Loucy (cell line): ENCODE measurements around the gene HSH2D.

Experiments
- H2AFZ ChIP-seq: fragments of 200-600 bp; sonication (generic); 2 replicates; pipeline ENCODE4 v1.6.0; 2016; ENCODE audit warnings: antibody characterized with exemption, mild to moderate bottlenecking, low read length, moderate library complexity
- H3F3A ChIP-seq: fragments of 200-600 bp; 2 replicates; pipeline ENCODE4 v1.6.0; 2016; ENCODE audit warnings: antibody characterized with exemption, low read depth, mild to moderate bottlenecking
- H3K27me3 ChIP-seq: fragments of 200-600 bp; sonication (generic); 2 replicates; pipeline ENCODE4 v1.6.1; 2014; ENCODE audit warnings: low read length, mild to moderate bottlenecking; ENCODE audit not compliant: insufficient read depth, poor library complexity, severe bottlenecking
- H3K36me3 ChIP-seq: fragments of 200-600 bp; sonication (generic); 2 replicates; pipeline ENCODE4 v1.6.1; 2016; ENCODE audit warnings: low read length; ENCODE audit not compliant: insufficient read depth
- H3K4me1 ChIP-seq: fragments of 200-600 bp; sonication (generic); 2 replicates; pipeline ENCODE4 v1.5.1; 2014; ENCODE audit warnings: low read length, mild to moderate bottlenecking; ENCODE audit not compliant: insufficient read depth, poor library complexity, severe bottlenecking
- H3K4me2 ChIP-seq: fragments of 200-600 bp; sonication (generic); 2 replicates; pipeline ENCODE4 v1.6.0; 2014; ENCODE audit warnings: antibody characterized with exemption, low read length, low read depth, mild to moderate bottlenecking; ENCODE audit not compliant: poor library complexity, severe bottlenecking
- H3K4me3 ChIP-seq: fragments of 200-600 bp; sonication (generic); 2 replicates; pipeline ENCODE4 v1.5.1; 2014; ENCODE audit warnings: low read length, mild to moderate bottlenecking, mixed read lengths; ENCODE audit not compliant: poor library complexity, severe bottlenecking
- H3K79me2 ChIP-seq: fragments of 200-600 bp; sonication (generic); 2 replicates; pipeline ENCODE4 v1.6.1; 2014; ENCODE audit warnings: low read length; ENCODE audit not compliant: insufficient read depth
- H3K9ac ChIP-seq: fragments of 200-600 bp; sonication (generic); 2 replicates; pipeline ENCODE4 v1.6.0; 2014; ENCODE audit warnings: mild to moderate bottlenecking, low read depth, low read length, moderate library complexity; ENCODE audit not compliant: poor library complexity, severe bottlenecking
- H3K9me2 ChIP-seq: fragments of 200-600 bp; sonication (generic); replicated peaks from 2 replicates; pipeline ENCODE4 v1.6.1; 2016; ENCODE audit warnings: low read depth, low read length, mixed read lengths
- H3K9me3 ChIP-seq: fragments of 200-600 bp; sonication (generic); 2 replicates; pipeline ENCODE4 v1.6.1; 2014; ENCODE audit warnings: mild to moderate bottlenecking, antibody characterized with exemption, low read length, low read depth; ENCODE audit not compliant: insufficient read depth
- H4K20me1 ChIP-seq: fragments of 200-600 bp; sonication (generic); 2 replicates; pipeline ENCODE4 v1.6.0; 2014; ENCODE audit warnings: antibody characterized with exemption, low read length, mild to moderate bottlenecking; ENCODE audit not compliant: insufficient read depth, poor library complexity, severe bottlenecking
- EZH2phosphoT487 ChIP-seq: fragments of 200-600 bp; IDR thresholded peaks from 2 replicates; pipeline ENCODE4 v1.6.1; 2018; ENCODE audit warnings: antibody characterized with exemption, mild to moderate bottlenecking, moderate library complexity, borderline replicate concordance
- TF ChIP-seq, protein P1 (sequence below): fragments of 200-600 bp; sonication (generic); conservative IDR thresholded peaks from 2 replicates; pipeline ENCODE4 v1.5.1; 2014; ENCODE audit warnings: mild to moderate bottlenecking, antibody characterized with exemption, low read length

HSH2D gene

DNA sequence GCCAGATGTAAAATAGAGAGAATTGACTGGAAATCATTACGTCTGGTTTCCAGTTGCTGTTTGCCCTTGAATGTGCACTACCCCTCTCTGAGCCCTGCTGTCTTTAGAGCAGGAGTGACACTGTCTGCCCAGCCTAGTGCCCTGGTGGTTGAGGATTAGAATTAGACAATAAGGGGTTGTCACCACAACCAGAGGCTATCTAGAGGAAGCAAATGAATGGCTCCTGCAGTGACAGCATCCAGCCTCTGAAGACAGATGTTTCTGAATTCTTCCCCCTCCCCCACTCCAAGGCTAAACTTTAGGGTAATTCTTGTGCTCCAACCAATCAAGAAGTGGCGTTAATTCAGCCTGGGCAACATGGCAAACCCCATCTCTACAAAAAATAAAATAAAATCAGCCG lies 29.8 kb upstream of the HSH2D start:
- peaks cover 9% of the 10 kb centered on the region; the same call in 1 of the 2 replicates for H3K36me3 ChIP-seq
- no peaks in the 10 kb centered on the region for H3F3A ChIP-seq
- no peak for TF ChIP-seq EZH2phosphoT487
- TF ChIP-seq, protein P1, sequence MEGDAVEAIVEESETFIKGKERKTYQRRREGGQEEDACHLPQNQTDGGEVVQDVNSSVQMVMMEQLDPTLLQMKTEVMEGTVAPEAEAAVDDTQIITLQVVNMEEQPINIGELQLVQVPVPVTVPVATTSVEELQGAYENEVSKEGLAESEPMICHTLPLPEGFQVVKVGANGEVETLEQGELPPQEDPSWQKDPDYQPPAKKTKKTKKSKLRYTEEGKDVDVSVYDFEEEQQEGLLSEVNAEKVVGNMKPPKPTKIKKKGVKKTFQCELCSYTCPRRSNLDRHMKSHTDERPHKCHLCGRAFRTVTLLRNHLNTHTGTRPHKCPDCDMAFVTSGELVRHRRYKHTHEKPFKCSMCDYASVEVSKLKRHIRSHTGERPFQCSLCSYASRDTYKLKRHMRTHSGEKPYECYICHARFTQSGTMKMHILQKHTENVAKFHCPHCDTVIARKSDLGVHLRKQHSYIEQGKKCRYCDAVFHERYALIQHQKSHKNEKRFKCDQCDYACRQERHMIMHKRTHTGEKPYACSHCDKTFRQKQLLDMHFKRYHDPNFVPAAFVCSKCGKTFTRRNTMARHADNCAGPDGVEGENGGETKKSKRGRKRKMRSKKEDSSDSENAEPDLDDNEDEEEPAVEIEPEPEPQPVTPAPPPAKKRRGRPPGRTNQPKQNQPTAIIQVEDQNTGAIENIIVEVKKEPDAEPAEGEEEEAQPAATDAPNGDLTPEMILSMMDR, result no peak
- H3K9me2 ChIP-seq, result no peaks in the 10 kb centered on the region
- peaks cover 4% of the 10 kb centered on the region for H3K27me3 ChIP-seq
- no peaks in the 10 kb centered on the region for H3K9me3 ChIP-seq
- H3K4me1 ChIP-seq, result peaks cover 53% of the 10 kb centered on the region
- H2AFZ ChIP-seq, result no peak overlapping the region
- H3K9ac ChIP-seq, result no peak overlapping the region
- peaks cover 42% of the 10 kb centered on the region for H4K20me1 ChIP-seq
- H3K4me3 ChIP-seq, result peak overlapping the region; percentile 91
- H3K4me2 ChIP-seq, result peak overlapping the region; percentile 86
- H3K79me2 ChIP-seq, result peaks cover 78% of the 10 kb centered on the region

DNA sequence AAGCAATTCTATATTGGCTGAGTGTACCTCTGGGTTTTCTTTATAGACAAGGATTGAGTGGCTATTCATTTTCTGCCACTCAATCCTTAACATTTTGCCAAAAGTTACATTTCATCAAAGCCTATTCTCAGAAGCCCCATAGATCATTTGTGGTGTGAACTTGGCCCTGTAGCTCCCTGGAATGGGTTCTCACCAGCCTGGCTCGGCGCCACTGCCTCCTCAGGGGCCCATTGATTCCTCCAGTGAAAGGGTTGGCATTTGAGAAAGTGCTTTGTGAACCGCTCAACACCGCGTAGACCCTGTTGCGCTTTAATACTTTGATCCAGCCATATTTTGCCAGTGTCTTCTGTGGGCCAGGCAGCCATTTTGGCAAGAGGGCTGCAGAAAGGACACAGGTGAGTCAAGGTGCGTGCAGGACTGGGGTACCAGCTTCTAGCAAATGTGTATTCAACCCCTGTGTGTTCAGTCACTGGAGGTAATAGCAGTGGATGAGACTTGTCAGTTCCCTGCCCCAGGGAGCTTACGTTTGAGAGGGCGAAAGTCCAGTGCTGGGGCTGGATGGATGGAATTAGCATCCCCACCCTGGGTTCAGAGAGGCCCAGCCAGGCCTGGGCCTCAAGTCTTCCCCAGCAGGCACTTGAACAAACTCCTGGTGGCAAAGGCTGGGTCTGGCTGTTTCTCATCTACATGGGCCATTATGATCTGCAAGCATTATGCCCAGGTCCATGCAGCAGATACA lies 28.0 kb upstream of the HSH2D start:
- TF ChIP-seq, protein P1, result no peak
- TF ChIP-seq EZH2phosphoT487, result no peak
- Histone ChIP-seq H3K9me2 (no peaks in the 10 kb centered on the region), H3F3A (no peaks in the 10 kb centered on the region), H4K20me1 (peaks cover 42% of the 10 kb centered on the region), H3K79me2 (peaks cover 88% of the 10 kb centered on the region), H3K36me3 (peaks cover 24% of the 10 kb centered on the region; the same call in 1 of the 2 replicates), H2AFZ (no peak overlapping the region), H3K9ac (peak overlapping the region; percentile 67), H3K4me1 (peaks cover 51% of the 10 kb centered on the region), H3K4me2 (peak overlapping the region; percentile 86), H3K9me3 (no peaks in the 10 kb centered on the region), H3K4me3 (peak overlapping the region; percentile 91), H3K27me3 (peaks cover 4% of the 10 kb centered on the region)

DNA sequence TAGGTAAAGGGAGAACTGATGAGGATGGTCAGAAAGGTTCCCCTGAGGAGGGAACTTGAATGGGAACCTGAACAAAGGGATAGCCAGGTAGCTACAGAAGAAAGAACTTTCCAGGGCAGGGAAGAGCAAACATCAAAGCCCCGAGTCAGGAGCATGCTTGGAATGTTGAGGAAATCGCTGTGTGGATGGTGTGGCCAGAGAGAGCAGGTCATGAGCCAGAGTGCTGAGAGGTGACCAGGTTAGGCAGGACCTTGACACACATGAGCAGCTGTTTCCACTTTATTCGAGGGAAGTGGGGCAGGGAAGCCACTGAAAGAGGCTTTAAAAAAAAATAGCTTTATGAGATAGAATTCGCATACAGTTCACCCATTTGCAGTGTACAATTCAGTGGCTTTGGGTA lies 27.4 kb upstream of the HSH2D start:
- Histone ChIP-seq H3K9ac (peak overlapping the region; percentile 67), H3K4me3 (peak overlapping the region; percentile 91), H3K36me3 (peaks cover 25% of the 10 kb centered on the region; the same call in 1 of the 2 replicates), H3K4me2 (peak overlapping the region; percentile 86), H3K9me2 (no peaks in the 10 kb centered on the region), H3K4me1 (peaks cover 48% of the 10 kb centered on the region), H3K79me2 (peaks cover 86% of the 10 kb centered on the region), H3F3A (no peaks in the 10 kb centered on the region), H4K20me1 (peaks cover 42% of the 10 kb centered on the region), H2AFZ (no peak overlapping the region), H3K9me3 (no peaks in the 10 kb centered on the region), H3K27me3 (peaks cover 4% of the 10 kb centered on the region)
- TF ChIP-seq, protein P1, result no peak
- no peak for TF ChIP-seq EZH2phosphoT487
